SJCRH30 (cell line): ENCODE results near the gene LTBP1. TPM values are rescaled to one million over a fixed set of nuclear protein-coding genes. Genes with fewer than 3 reads are reported as not detected.
"Not testable (repeated sequence)": the region's sequence is repeated elsewhere in the genome, so short reads cannot be mapped to it uniquely, and the experiment has no call there.

Source experiments
- DNase-seq, 2 experiments: peaks; one replicate each; pipeline ENCODE4 v3.0.0-alpha.2; 2015 to 2020
- H3K27ac ChIP-seq: fragments of 250-450 bp; sonication (Bioruptor Pico); 2 replicates; pipeline ENCODE4 v1.5.1; 2020; ENCODE audit warnings: mild to moderate bottlenecking, moderate library complexity
- H3K27me3 ChIP-seq: fragments of 250-450 bp; sonication (Bioruptor Pico); 2 replicates; pipeline ENCODE4 v1.5.1; 2020; ENCODE audit warnings: mild to moderate bottlenecking, moderate library complexity
- H3K36me3 ChIP-seq: fragments of 250-450 bp; sonication (Bioruptor Pico); 2 replicates; pipeline ENCODE4 v1.5.1; 2020; ENCODE audit warnings: mild to moderate bottlenecking, moderate library complexity
- H3K4me1 ChIP-seq: fragments of 250-450 bp; sonication (Bioruptor Pico); 2 replicates; pipeline ENCODE4 v1.5.1; 2020; ENCODE audit warnings: mild to moderate bottlenecking, moderate library complexity
- H3K4me3 ChIP-seq: fragments of 250-450 bp; sonication (Bioruptor Pico); 2 replicates; pipeline ENCODE4 v1.5.1; 2020; ENCODE audit warnings: mild to moderate bottlenecking, moderate library complexity
- H3K9me3 ChIP-seq: fragments of 250-450 bp; sonication (Bioruptor Pico); replicated peaks from 2 replicates; pipeline ENCODE4 v1.5.1; 2020; ENCODE audit warnings: mild to moderate bottlenecking, moderate library complexity
- total RNA-seq: library from RNA; depleted of rRNA; stranded (reverse); fragments of >200 nt; shearing (Covaris generic); gene quantifications from 2 replicates; pipeline ENCODE4 v1.2.3, GENCODE V29; 2014

The LTBP1 gene
- total RNA-seq, 1 experiment from 2014 or later, result 63.1 TPM

- no peaks in the 10 kb centered on the region for H3K9me3 ChIP-seq
These were observed 18.9 kb downstream of the LTBP1 start for GRCh38 chr2:32965523-32966171.

GRCh38 chr2:32969444-32970162 lies 22.9 kb downstream of the LTBP1 start:
- Histone ChIP-seq H3K9me3 (peaks cover 3% of the 10 kb centered on the region), H3K4me3 (no peak overlapping the region), H3K36me3 (no peaks in the 10 kb centered on the region), H3K27ac (no peak overlapping the region), H3K27me3 (no peaks in the 10 kb centered on the region), H3K4me1 (no peaks in the 10 kb centered on the region)
- no peak for DNase-seq

More at GRCh38 chr2:32965523-32966171, 18.9 kb downstream of the LTBP1 start:
- Histone ChIP-seq H3K27me3 (no peaks in the 10 kb centered on the region), H3K4me1 (no peaks in the 10 kb centered on the region), H3K36me3 (no peaks in the 10 kb centered on the region), H3K4me3 (no peak overlapping the region), H3K27ac (no peak overlapping the region)
- no peak for DNase-seq

GRCh38 chr2:32973772-32974171 lies 27.0 kb downstream of the LTBP1 start:
- not testable (repeated sequence) for H3K27me3 ChIP-seq, DNase-seq, H3K4me3 ChIP-seq, H3K27ac ChIP-seq, H3K36me3 ChIP-seq, H3K9me3 ChIP-seq, H3K4me1 ChIP-seq

GRCh38 chr2:32976409-32977063 lies 29.8 kb downstream of the LTBP1 start:
- no peaks in the 10 kb centered on the region; the same call in 1 of the 2 replicates for H3K27me3 ChIP-seq
- no peak for DNase-seq
- no peaks in the 10 kb centered on the region for H3K36me3 ChIP-seq
- H3K9me3 ChIP-seq, result peaks cover 3% of the 10 kb centered on the region
- H3K4me3 ChIP-seq, result no peak overlapping the region
- H3K27ac ChIP-seq, result no peak overlapping the region
- no peaks in the 10 kb centered on the region for H3K4me1 ChIP-seq

- peak; percentile 23 to 25 for DNase-seq
- Histone ChIP-seq H3K9me3 (peaks cover 3% of the 10 kb centered on the region), H3K27ac (no peak overlapping the region), H3K27me3 (no peaks in the 10 kb centered on the region; the same call in 1 of the 2 replicates), H3K4me1 (no peaks in the 10 kb centered on the region), H3K4me3 (no peak overlapping the region), H3K36me3 (no peaks in the 10 kb centered on the region)
These were observed 30.5 kb downstream of the LTBP1 start for GRCh38 chr2:32977228-32977758.

GRCh38 chr2:32981612-32982011 lies 34.9 kb downstream of the LTBP1 start:
- H3K36me3 ChIP-seq, result no peaks in the 10 kb centered on the region
- H3K27ac ChIP-seq, result no peak overlapping the region
- DNase-seq, result no peak
- H3K27me3 ChIP-seq, result no peaks in the 10 kb centered on the region; the same call in 1 of the 2 replicates
- no peaks in the 10 kb centered on the region for H3K9me3 ChIP-seq
- no peaks in the 10 kb centered on the region for H3K4me1 ChIP-seq
- H3K4me3 ChIP-seq, result no peak overlapping the region

- H3K36me3 ChIP-seq, result not testable (repeated sequence)
These were observed 36.6 kb downstream of the LTBP1 start for GRCh38 chr2:32983193-32983924.

GRCh38 chr2:32986480-32986879 lies 39.7 kb downstream of the LTBP1 start:
- Histone ChIP-seq H3K27ac (no peak overlapping the region), H3K4me1 (no peaks in the 10 kb centered on the region), H3K36me3 (no peaks in the 10 kb centered on the region), H3K27me3 (no peaks in the 10 kb centered on the region), H3K9me3 (no peaks in the 10 kb centered on the region), H3K4me3 (no peak overlapping the region)
- no peak for DNase-seq

More at GRCh38 chr2:32983193-32983924, 36.6 kb downstream of the LTBP1 start:
- H3K27ac ChIP-seq, H3K4me1 ChIP-seq, H3K27me3 ChIP-seq, H3K9me3 ChIP-seq, H3K4me3 ChIP-seq, DNase-seq: not testable (repeated sequence)

- H3K4me3 ChIP-seq, result no peak overlapping the region
- DNase-seq, result no peak
- H3K27me3 ChIP-seq, result no peaks in the 10 kb centered on the region
- H3K27ac ChIP-seq, result no peak overlapping the region
- no peaks in the 10 kb centered on the region for H3K9me3 ChIP-seq
- no peaks in the 10 kb centered on the region for H3K36me3 ChIP-seq
- H3K4me1 ChIP-seq, result no peaks in the 10 kb centered on the region
These were observed 41.8 kb downstream of the LTBP1 start for GRCh38 chr2:32988525-32988924.

GRCh38 chr2:32990556-32990955 lies 43.8 kb downstream of the LTBP1 start:
- no peak overlapping the region for H3K27ac ChIP-seq
- no peaks in the 10 kb centered on the region for H3K4me1 ChIP-seq
- no peak overlapping the region for H3K4me3 ChIP-seq
- H3K9me3 ChIP-seq, result no peaks in the 10 kb centered on the region
- no peak for DNase-seq
- H3K36me3 ChIP-seq, result no peaks in the 10 kb centered on the region
- no peaks in the 10 kb centered on the region for H3K27me3 ChIP-seq

- H3K36me3 ChIP-seq, result no peaks in the 10 kb centered on the region
These were observed 44.5 kb downstream of the LTBP1 start for GRCh38 chr2:32991091-32991845.

GRCh38 chr2:32993005-32993539 lies 46.3 kb downstream of the LTBP1 start:
- Histone ChIP-seq H3K27me3 (no peaks in the 10 kb centered on the region), H3K4me1 (no peaks in the 10 kb centered on the region), H3K9me3 (peaks cover 7% of the 10 kb centered on the region; the same call in 1 of the 2 replicates), H3K36me3 (no peaks in the 10 kb centered on the region), H3K4me3 (no peak overlapping the region), H3K27ac (no peak overlapping the region)
- no peak for DNase-seq

More at GRCh38 chr2:32991091-32991845, 44.5 kb downstream of the LTBP1 start:
- no peak overlapping the region for H3K4me3 ChIP-seq
- H3K27me3 ChIP-seq, result no peaks in the 10 kb centered on the region
- no peak for DNase-seq
- no peak overlapping the region for H3K27ac ChIP-seq
- H3K4me1 ChIP-seq, result no peaks in the 10 kb centered on the region
- peaks cover 4% of the 10 kb centered on the region; the same call in 1 of the 2 replicates for H3K9me3 ChIP-seq

GRCh38 chr2:32997705-32998104 lies 51.0 kb downstream of the LTBP1 start:
- no peak overlapping the region for H3K4me3 ChIP-seq
- no peak for DNase-seq
- no peak overlapping the region for H3K27ac ChIP-seq
- no peaks in the 10 kb centered on the region for H3K4me1 ChIP-seq
- H3K9me3 ChIP-seq, result peaks cover 7% of the 10 kb centered on the region; the same call in 1 of the 2 replicates
- H3K36me3 ChIP-seq, result no peaks in the 10 kb centered on the region
- no peaks in the 10 kb centered on the region for H3K27me3 ChIP-seq

GRCh38 chr2:33000986-33001385 lies 54.2 kb downstream of the LTBP1 start:
- DNase-seq, result no peak
- Histone ChIP-seq H3K27ac (no peak overlapping the region), H3K4me3 (no peak overlapping the region), H3K27me3 (no peaks in the 10 kb centered on the region), H3K9me3 (peaks cover 4% of the 10 kb centered on the region; the same call in 1 of the 2 replicates), H3K4me1 (no peaks in the 10 kb centered on the region), H3K36me3 (no peaks in the 10 kb centered on the region)
